AG09309 (cell line): ENCODE data around the gene TNRC6B.

Experiments used
- DNase-seq: peaks from one replicate; pipeline ENCODE4 v3.0.0-alpha.2; 2010; ENCODE audit warnings: low read depth
- H3K4me3 ChIP-seq: 2 replicates; pipeline ENCODE4 v1.5.1; 2011; ENCODE audit warnings: mild to moderate bottlenecking, low read depth, low read length, moderate library complexity; ENCODE audit not compliant: control insufficient read depth
- TF ChIP-seq, protein P1 (sequence below): IDR thresholded peaks from 2 replicates; pipeline ENCODE4 v1.5.1; 2011; ENCODE audit warnings: mild to moderate bottlenecking, low read depth, low read length, inconsistent platforms; ENCODE audit not compliant: insufficient read depth, control insufficient read depth; ENCODE audit errors: missing control alignments

TNRC6B gene

DNA sequence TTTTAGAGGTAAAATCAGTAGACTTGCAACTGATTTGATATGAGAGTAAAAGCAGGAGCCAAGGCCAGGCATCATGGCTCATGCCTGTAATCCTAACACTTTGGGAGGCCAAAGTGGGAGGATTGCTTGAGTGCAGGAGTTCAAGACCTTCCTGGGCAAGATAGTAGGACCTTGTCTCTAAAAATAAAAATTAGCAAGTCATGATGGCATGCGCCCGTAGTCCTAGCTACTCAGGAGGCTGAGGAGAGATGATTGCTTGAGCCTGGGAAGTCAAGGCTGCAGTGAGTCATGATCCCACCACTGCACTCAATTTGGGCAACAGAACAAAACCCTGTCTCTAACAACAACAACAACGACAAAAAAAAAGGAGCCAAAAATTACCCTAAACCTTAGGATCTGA is 206.2 kb downstream of the TNRC6B start:
- peak; percentile 43 for DNase-seq
- TF ChIP-seq, protein P1, sequence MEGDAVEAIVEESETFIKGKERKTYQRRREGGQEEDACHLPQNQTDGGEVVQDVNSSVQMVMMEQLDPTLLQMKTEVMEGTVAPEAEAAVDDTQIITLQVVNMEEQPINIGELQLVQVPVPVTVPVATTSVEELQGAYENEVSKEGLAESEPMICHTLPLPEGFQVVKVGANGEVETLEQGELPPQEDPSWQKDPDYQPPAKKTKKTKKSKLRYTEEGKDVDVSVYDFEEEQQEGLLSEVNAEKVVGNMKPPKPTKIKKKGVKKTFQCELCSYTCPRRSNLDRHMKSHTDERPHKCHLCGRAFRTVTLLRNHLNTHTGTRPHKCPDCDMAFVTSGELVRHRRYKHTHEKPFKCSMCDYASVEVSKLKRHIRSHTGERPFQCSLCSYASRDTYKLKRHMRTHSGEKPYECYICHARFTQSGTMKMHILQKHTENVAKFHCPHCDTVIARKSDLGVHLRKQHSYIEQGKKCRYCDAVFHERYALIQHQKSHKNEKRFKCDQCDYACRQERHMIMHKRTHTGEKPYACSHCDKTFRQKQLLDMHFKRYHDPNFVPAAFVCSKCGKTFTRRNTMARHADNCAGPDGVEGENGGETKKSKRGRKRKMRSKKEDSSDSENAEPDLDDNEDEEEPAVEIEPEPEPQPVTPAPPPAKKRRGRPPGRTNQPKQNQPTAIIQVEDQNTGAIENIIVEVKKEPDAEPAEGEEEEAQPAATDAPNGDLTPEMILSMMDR = no peak
- no peak overlapping the region for H3K4me3 ChIP-seq

DNA sequence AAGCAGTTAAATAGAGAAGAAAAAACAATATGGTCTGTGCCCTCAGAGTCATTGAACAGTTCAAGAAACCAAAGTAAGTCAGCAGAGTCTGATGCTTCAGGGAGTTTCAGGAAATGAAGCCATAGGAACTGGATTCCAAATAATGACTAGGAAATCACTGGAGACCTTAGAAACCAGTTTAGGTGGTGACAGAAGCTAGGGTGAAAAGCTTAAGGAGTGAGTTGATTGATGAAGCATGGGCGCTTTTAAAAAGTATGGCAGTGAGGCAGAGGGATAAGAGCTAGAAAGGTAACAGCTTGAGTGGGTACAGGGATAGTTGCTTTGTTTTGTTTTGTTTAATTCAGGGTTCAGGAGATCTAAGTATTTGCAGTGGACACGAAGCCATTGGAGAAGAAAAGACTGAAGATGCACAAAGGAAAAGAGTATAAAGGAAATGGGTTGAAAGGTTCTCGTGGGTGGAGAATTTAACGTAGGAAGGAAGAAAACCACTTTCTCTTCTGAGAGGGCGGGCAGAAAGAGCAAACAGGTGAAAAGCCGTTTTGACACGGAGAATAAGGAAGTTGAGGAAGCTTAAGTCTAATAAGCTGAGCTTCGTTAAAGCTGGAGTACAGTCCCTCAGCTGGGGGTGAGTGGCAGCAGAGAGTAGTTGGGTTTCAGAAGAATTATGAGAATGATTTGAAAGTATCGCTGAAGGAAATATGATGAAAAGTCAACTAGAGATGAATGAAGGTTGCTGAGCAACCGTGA is 207.5 kb downstream of the TNRC6B start:
- TF ChIP-seq, protein P1 = no peak
- DNase-seq = no peak
- H3K4me3 ChIP-seq = no peak overlapping the region
